A549 (cell line): Measurements from ENCODE around the gene FAM219A. TPM values are rescaled to one million over a fixed set of nuclear protein-coding genes. Genes with fewer than 3 reads are reported as not detected.

ENCODE experiments used
- ATAC-seq, 2 experiments: fragments of 200-7000 bp in 1 of 2; fragments of >200 bp in 1 of 2; cut with Nextera tagmentation in 1 of 2; cut with Tn5 transposase in 1 of 2; 3 replicates each; pipeline versions ENCODE4 v1.8.0 to v1.9.1; 2018 to 2020; ENCODE audit warnings: mild to moderate bottlenecking in 1 of 2, moderate library complexity in 1 of 2
- CTCF ChIA-PET: fragments of 300-600 bp; sonication (Branson Sonifier 250); formaldehyde crosslinking; extraction: SDS; loops from one replicate; lab custom pipeline; 2021; ENCODE audit warnings: antibody characterized with exemption, inconsistent platforms; lab: Yijun Ruan, JAX
- POLR2A ChIA-PET: fragments of 350-600 bp; formaldehyde crosslinking; extraction: SDS; loops from one replicate; lab custom pipeline; 2021; ENCODE audit warnings: antibody characterized with exemption, inconsistent platforms; lab: Yijun Ruan, JAX
- DNase-seq, 2 experiments: peaks; one replicate each; pipeline versions ENCODE4 v3.0.0 to v3.0.0-alpha.2; 2011 to 2016; ENCODE audit warnings: low read depth in 1 of 2, low spot score in 1 of 2
- FAIRE-seq: peaks from 2 replicates; lab custom pipeline; 2011; peaks lifted over from hg19 to GRCh38; lab: Jason Lieb, UNC
- H3K27ac ChIP-seq, 2 experiments: fragments of >200 bp; sonication (Bioruptor Twin); formaldehyde crosslinking; 3 replicates each; pipeline ENCODE4 v1.5.1; 2016 to 2017
- H3K4me1 ChIP-seq: fragments of >200 bp; sonication (Bioruptor Twin); formaldehyde crosslinking; 3 replicates; pipeline ENCODE4 v1.6.1; 2016
- H3K4me2 ChIP-seq: fragments of >200 bp; sonication (Bioruptor Twin); formaldehyde crosslinking; 3 replicates; pipeline ENCODE4 v1.6.1; 2016
- H3K4me3 ChIP-seq: fragments of >200 bp; sonication (Bioruptor Twin); formaldehyde crosslinking; 3 replicates; pipeline ENCODE4 v1.5.1; 2016
- H3K9me3 ChIP-seq: fragments of >200 bp; sonication (Bioruptor Twin); formaldehyde crosslinking; 3 replicates; pipeline ENCODE4 v1.6.1; 2016
- ATOH8 ChIP-seq: fragments of 250-450 bp; sonication (Bioruptor Pico); IDR thresholded peaks from 2 replicates; pipeline ENCODE4 v1.5.0; 2020; ENCODE audit warnings: low read depth, mild to moderate bottlenecking, moderate library complexity
- BHLHE40 ChIP-seq: IDR thresholded peaks from 2 replicates; pipeline ENCODE4 v1.6.1; 2012; ENCODE audit warnings: low read depth, low read length, inconsistent platforms
- CBX2 ChIP-seq: fragments of 200-600 bp; sonication (generic); IDR thresholded peaks from 2 replicates; pipeline ENCODE4 v1.6.1; 2016; ENCODE audit warnings: low read depth, mild to moderate bottlenecking, borderline replicate concordance
- CBX8 ChIP-seq: fragments of 200-600 bp; sonication (generic); IDR thresholded peaks from 2 replicates; pipeline ENCODE4 v1.6.1; 2016
- CHD2 ChIP-seq: fragments of 150-350 bp; IDR thresholded peaks from 2 replicates; pipeline ENCODE4 v1.6.1; 2014; ENCODE audit warnings: low read length; ENCODE audit not compliant: partially characterized antibody
- CHD4 ChIP-seq: fragments of 200-600 bp; sonication (generic); IDR thresholded peaks from 2 replicates; pipeline ENCODE4 v1.6.1; 2016; ENCODE audit warnings: antibody characterized with exemption, mild to moderate bottlenecking, borderline replicate concordance
- CTCF ChIP-seq: fragments of >200 bp; sonication (Bioruptor Twin); formaldehyde crosslinking; IDR thresholded peaks from 3 replicates; pipeline ENCODE4 v1.5.1; 2016
- E2F6 ChIP-seq: IDR thresholded peaks from 2 replicates; pipeline ENCODE4 v1.6.1; 2012; ENCODE audit warnings: low read depth, borderline replicate concordance
- EHMT2 ChIP-seq: fragments of 200-600 bp; sonication (generic); IDR thresholded peaks from 2 replicates; pipeline ENCODE4 v1.6.1; 2016; ENCODE audit warnings: antibody characterized with exemption, low read depth, mild to moderate bottlenecking, moderate library complexity
- ELK1 ChIP-seq: fragments of 150-350 bp; IDR thresholded peaks from 2 replicates; pipeline ENCODE4 v1.6.1; 2014; ENCODE audit warnings: low read depth, mild to moderate bottlenecking, low read length
- ESRRA ChIP-seq: fragments of 150-350 bp; IDR thresholded peaks from 2 replicates; pipeline ENCODE4 v1.6.1; 2014; ENCODE audit warnings: mild to moderate bottlenecking, low read length, borderline replicate concordance
- FOSL2 ChIP-seq, 2 experiments: fragments of 450-650 bp in 1 of 2; fragments of >200 bp in 1 of 2; sonication (Bioruptor Twin) in 1 of 2; formaldehyde crosslinking; IDR thresholded peaks; 2 replicates each; pipeline versions ENCODE4 v1.5.0 to v1.6.1; 2016 to 2020; ENCODE audit warnings: mild to moderate bottlenecking in 1 of 2, moderate library complexity in 1 of 2
- FOXS1 ChIP-seq: fragments of 250-450 bp; sonication (Bioruptor Pico); IDR thresholded peaks from 2 replicates; pipeline ENCODE4 v1.5.0; 2020; ENCODE audit warnings: mild to moderate bottlenecking, moderate library complexity
- JUNB ChIP-seq: fragments of >200 bp; sonication (Bioruptor Twin); formaldehyde crosslinking; IDR thresholded peaks from 2 replicates; pipeline ENCODE4 v1.6.1; 2016
- KDM1A ChIP-seq: fragments of 200-600 bp; sonication (generic); IDR thresholded peaks from 2 replicates; pipeline ENCODE4 v1.6.1; 2016; ENCODE audit warnings: low read depth, mild to moderate bottlenecking
- MAFK ChIP-seq: fragments of 450-650 bp; IDR thresholded peaks from 2 replicates; pipeline ENCODE4 v1.6.1; 2014; ENCODE audit not compliant: partially characterized antibody
- MYC ChIP-seq: IDR thresholded peaks from 2 replicates; pipeline ENCODE4 v1.6.1; 2012; ENCODE audit warnings: mild to moderate bottlenecking, inconsistent platforms, low read length, improper control_type of control experiment, borderline replicate concordance
- NPAS2 ChIP-seq: fragments of 250-450 bp; sonication (Bioruptor Pico); IDR thresholded peaks from 2 replicates; pipeline ENCODE4 v1.8.0; 2022; ENCODE audit warnings: mild to moderate bottlenecking, moderate library complexity, borderline replicate concordance
- PHF8 ChIP-seq: fragments of 200-600 bp; sonication (generic); IDR thresholded peaks from 2 replicates; pipeline ENCODE4 v1.6.1; 2016; ENCODE audit warnings: low read depth, mild to moderate bottlenecking, antibody characterized with exemption, moderate library complexity, borderline replicate concordance
- RAD21 ChIP-seq, 2 experiments: fragments of >200 bp in 1 of 2; sonication (Bioruptor Twin) in 1 of 2; formaldehyde crosslinking in 1 of 2; IDR thresholded peaks in 1 of 2; conservative IDR thresholded peaks in 1 of 2; 2 replicates in 1 of 2; 3 replicates in 1 of 2; pipeline ENCODE4 v1.6.1; 2012 to 2018; ENCODE audit warnings: inconsistent platforms in 1 of 2
- RARB ChIP-seq: fragments of 250-450 bp; sonication (Bioruptor Pico); IDR thresholded peaks from 2 replicates; pipeline ENCODE4 v1.8.0; 2021; ENCODE audit warnings: mild to moderate bottlenecking, moderate library complexity
- REST ChIP-seq: fragments of 200-600 bp; sonication (generic); IDR thresholded peaks from 2 replicates; pipeline ENCODE4 v1.6.1; 2016; ENCODE audit warnings: antibody characterized with exemption, mild to moderate bottlenecking, moderate library complexity
- SREBF2 ChIP-seq: fragments of 450-650 bp; IDR thresholded peaks from 2 replicates; pipeline ENCODE4 v1.6.1; 2014; ENCODE audit warnings: mild to moderate bottlenecking, moderate library complexity
- TFCP2L1 ChIP-seq: fragments of 250-450 bp; sonication (Bioruptor Pico); IDR thresholded peaks from 2 replicates; pipeline ENCODE4 v1.5.0; 2021; ENCODE audit warnings: mild to moderate bottlenecking
- TP53 ChIP-seq: fragments of 250-450 bp; sonication (Bioruptor Pico); IDR thresholded peaks from 2 replicates; pipeline ENCODE4 v1.5.0; 2021; ENCODE audit warnings: mild to moderate bottlenecking, moderate library complexity
- USF2 ChIP-seq: fragments of 450-650 bp; IDR thresholded peaks from 2 replicates; pipeline ENCODE4 v1.6.1; 2014; ENCODE audit warnings: antibody characterized with exemption
- WGBS: methylation state at CpG from one replicate; pipeline ENCODE4 v1.1.6; 2017; ENCODE audit errors: missing lambda C conversion rate; 5-methylcytosine and 5-hydroxymethylcytosine counted together
- polyA plus RNA-seq, 4 experiments: library from polyadenylated mRNA; depleted of rRNA in 3 of 4; stranded (reverse); fragments of >200 nt; fragmentation: RNase III in 1 of 4; extraction: RNeasy Plus Mini Kit Qiagen cat#74134 plus additional on column Dnase treatment in 1 of 4; gene quantifications; 2 replicates in 3 of 4; 3 replicates in 1 of 4; pipeline ENCODE4 v1.2.3, GENCODE V29; 2011 to 2017

The FAM219A gene
- polyA plus RNA-seq, 2 of the 4 experiments (the other 2 are of a cell fraction), result 8.1 to 15.3 TPM

- POLR2A ChIA-PET, result no interaction called here
- Histone ChIP-seq H3K9me3 (no peaks in the 10 kb centered on the region), H3K4me3 (no peak overlapping the region), H3K4me2 (no peak overlapping the region), H3K4me1 (no peaks in the 10 kb centered on the region), H3K27ac (no peak overlapping the region)
- FAIRE-seq (no peak), DNase-seq (no peak), ATAC-seq (no peak)
- CTCF ChIA-PET, result interaction anchor here (0.6 to 2.7 kb wide), 7 partner anchors 9 to 271 kb away, joined by 3 to 9 read pairs (median 3); a partner anchor contains a TSS
- WGBS, result 0% methylated on average over 1 of the region's 1 CpG
- TF ChIP-seq MAFK (no peak), NPAS2 (CRISPR knock-in tag) (no peak), FOSL2 (IDR thresholded peaks at IDR 0.05) (no peak), FOSL2 (CRISPR knock-in tag; IDR thresholded peaks at IDR 0.05) (no peak), PHF8 (no peak), ESRRA (no peak), SREBF2 (no peak), E2F6 (no peak), CBX8 (no peak), CHD4 (no peak), RARB (CRISPR knock-in tag) (no peak), EHMT2 (no peak), CBX2 (no peak), TP53 (CRISPR knock-in tag) (no peak), ELK1 (no peak), FOXS1 (no peak), TFCP2L1 (CRISPR knock-in tag) (no peak), JUNB (no peak), REST (no peak), RAD21 (conservative IDR thresholded peaks at IDR 0.05 in 1 of 2, IDR thresholded peaks at IDR 0.05 in 1 of 2) (no peak), USF2 (no peak)
- TF ChIP-seq, all 56 proteins: peak for 0
Measured at GRCh38 chr9:34477541-34477940, 19.2 kb upstream of the FAM219A start.

GRCh38 chr9:34475097-34475496 lies 16.7 kb upstream of the FAM219A start:
- FAIRE-seq (no peak), ATAC-seq (no peak), DNase-seq (no peak)
- WGBS, result 3% methylated on average over 3 of the region's 3 CpGs
- no peak overlapping the region for H3K4me3 ChIP-seq
- H3K9me3 ChIP-seq, result no peaks in the 10 kb centered on the region
- ChIA-PET CTCF (interaction anchor here (1.2 to 2.7 kb wide), 4 partner anchors 9 to 128 kb away, joined by 3 to 9 read pairs (median 5); no protein-coding TSS in a partner anchor), POLR2A (no interaction called here)
- TF ChIP-seq KDM1A, result no peak
- no peak for TF ChIP-seq ELK1
- no peak for TF ChIP-seq NPAS2 (CRISPR knock-in tag)
- TF ChIP-seq BHLHE40, result no peak
- no peak for TF ChIP-seq CHD2
- no peak for TF ChIP-seq ATOH8
- no peak for TF ChIP-seq EHMT2
- no peak for TF ChIP-seq CTCF
- no peak for TF ChIP-seq FOSL2 (IDR thresholded peaks at IDR 0.05)
- no peak for TF ChIP-seq FOSL2 (CRISPR knock-in tag; IDR thresholded peaks at IDR 0.05)
- no peak for TF ChIP-seq MYC
- no peaks in the 10 kb centered on the region for H3K4me1 ChIP-seq
- no peak overlapping the region for H3K4me2 ChIP-seq
- no peak overlapping the region for H3K27ac ChIP-seq
